Heart left ventricle (tissue), 13 donors: Measurements from ENCODE around the gene KCTD11.

Experiments used
- CTCF ChIP-seq, 12 donors: fragments of 200-600 bp; sonication (generic) in 4 of 12; IDR thresholded peaks; one replicate each; pipeline versions ENCODE4 v1.5.0 to v1.8.0; 2018 to 2022; ENCODE audit warnings: antibody characterized with exemption in 12 of 12, mild to moderate bottlenecking in 5 of 12
- POLR2A ChIP-seq, 2 donors: fragments of 450-650 bp; IDR thresholded peaks; one replicate each; pipeline ENCODE4 v1.6.1; 2017; ENCODE audit warnings: antibody characterized with exemption in 2 of 2, mild to moderate bottlenecking in 2 of 2, moderate library complexity in 2 of 2
- donor health status: ischemic (EF 13 %, LVEDD 7.1; RV severe dilation, severe dysfunction).
- donor health status: DM: no; HTN: yes; CAD: no.
- donor health status: DM: no; HTN: no; CAD: no.
- donor health status: ischemic (EF 25% LVEDD 6.9; RV normal size, moderate dysfunction).
- donor health status: ischemic (EF 25% LVEDD 5.7; RV mildly dilated, moderate dysfunction).
- donor health status: ischemic (EF 35%, LVEDD 5.7; RV mildly dilated, moderate dysfunction).
- donor health status: nonischemic (EF 11% LVEDD 7.7; RV severe dilation, severe dysfunction).
- donor health status: DM: yes; HTN: yes; CAD: no.
- donor health status: PGD.
- donor health status: ischemic (EF 29% LVEDD 5.4; RV normal size, mild dysfunction).
- donor health status: nonischemic (EF 23%, LVEDD 6.1; RV moderate dilation, normal function).

GRCh38 chr17:7384489-7385081, 32.6 kb downstream of the KCTD11 start:
- TF ChIP-seq POLR2A (IDR thresholded peaks at IDR 0.05) (no peak), CTCF (IDR thresholded peaks at IDR 0.05) (no peak)
